ENCODE results near the gene TLE7.

Gene TLE7

GRCh38 chr16:71474864-71475263 lies 33.0 kb upstream of the TLE7 start:
- no peak overlapping the region for H2AFZ ChIP-seq (ENCODE audit: low read depth, low read length, severe bottlenecking)
- no peak overlapping the region for H3K4me3 ChIP-seq (ENCODE audit: insufficient read depth, low read length, poor library complexity, severe bottlenecking)
- no peak overlapping the region for H3K9ac ChIP-seq (ENCODE audit: low read length)
- TF ChIP-seq CTCF (IDR thresholded peaks at IDR 0.05; ENCODE audit: insufficient read depth, low read length, poor library complexity, severe bottlenecking), result no peak
- TF ChIP-seq EZH2phosphoT487 (conservative IDR thresholded peaks at IDR 0.05; ENCODE audit: low read length), result no peak
- no peaks in the 10 kb centered on the region for H3K9me2 ChIP-seq (replicated peaks; ENCODE audit: insufficient read depth, low read length)
- H3K27ac ChIP-seq (ENCODE audit: low read depth, low read length), result no peak overlapping the region
- no peaks in the 10 kb centered on the region for H3K79me2 ChIP-seq (ENCODE audit: insufficient read depth, low read length)
- no peak overlapping the region for H3K4me2 ChIP-seq (ENCODE audit: low read depth, low read length, poor library complexity, severe bottlenecking)
- no peaks in the 10 kb centered on the region for H3K27me3 ChIP-seq (ENCODE audit: low read length)
- H3F3A ChIP-seq (ENCODE audit: insufficient read depth), result no peaks in the 10 kb centered on the region
- H4K20me1 ChIP-seq (ENCODE audit: low read depth, low read length), result no peaks in the 10 kb centered on the region
- no peaks in the 10 kb centered on the region for H3K36me3 ChIP-seq (ENCODE audit: low read length)
- H3K9me3 ChIP-seq (ENCODE audit: insufficient read depth, low read length), result no peaks in the 10 kb centered on the region

DNA sequence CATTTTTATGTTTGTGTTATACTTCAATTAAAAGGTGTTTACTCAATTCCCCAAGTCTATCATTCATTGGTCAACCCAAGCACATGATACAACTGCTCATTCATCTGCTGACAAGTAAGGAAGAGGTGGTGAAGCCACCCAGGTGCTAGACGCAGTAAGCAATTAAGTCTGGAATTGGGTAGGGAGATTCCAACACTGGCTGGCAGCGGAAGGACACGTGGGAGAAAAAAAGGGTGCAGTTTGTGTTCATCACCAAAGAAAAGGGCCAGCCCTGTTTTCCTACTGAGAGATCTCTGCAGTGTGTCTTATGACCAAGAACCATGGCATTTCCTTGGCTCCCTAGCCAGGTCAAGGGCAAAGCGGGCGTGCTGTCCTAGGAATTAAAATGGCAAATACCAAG lies 32.0 kb upstream of the TLE7 start:
- Histone ChIP-seq H3K36me3 (ENCODE audit: low read length) (no peaks in the 10 kb centered on the region), H2AFZ (ENCODE audit: low read depth, low read length, severe bottlenecking) (no peak overlapping the region), H4K20me1 (ENCODE audit: low read depth, low read length) (no peaks in the 10 kb centered on the region), H3K27ac (ENCODE audit: low read depth, low read length) (no peak overlapping the region), H3K9ac (ENCODE audit: low read length) (no peak overlapping the region), H3K79me2 (ENCODE audit: insufficient read depth, low read length) (no peaks in the 10 kb centered on the region), H3K4me3 (ENCODE audit: insufficient read depth, low read length, poor library complexity, severe bottlenecking) (no peak overlapping the region), H3K4me2 (ENCODE audit: low read depth, low read length, poor library complexity, severe bottlenecking) (no peak overlapping the region), H3K27me3 (ENCODE audit: low read length) (no peaks in the 10 kb centered on the region), H3K9me3 (ENCODE audit: insufficient read depth, low read length) (no peaks in the 10 kb centered on the region), H3K9me2 (replicated peaks; ENCODE audit: insufficient read depth, low read length) (no peaks in the 10 kb centered on the region), H3F3A (ENCODE audit: insufficient read depth) (no peaks in the 10 kb centered on the region)
- no peak for TF ChIP-seq EZH2phosphoT487 (conservative IDR thresholded peaks at IDR 0.05; ENCODE audit: low read length)
- TF ChIP-seq CTCF (IDR thresholded peaks at IDR 0.05; ENCODE audit: insufficient read depth, low read length, poor library complexity, severe bottlenecking), result no peak

DNA sequence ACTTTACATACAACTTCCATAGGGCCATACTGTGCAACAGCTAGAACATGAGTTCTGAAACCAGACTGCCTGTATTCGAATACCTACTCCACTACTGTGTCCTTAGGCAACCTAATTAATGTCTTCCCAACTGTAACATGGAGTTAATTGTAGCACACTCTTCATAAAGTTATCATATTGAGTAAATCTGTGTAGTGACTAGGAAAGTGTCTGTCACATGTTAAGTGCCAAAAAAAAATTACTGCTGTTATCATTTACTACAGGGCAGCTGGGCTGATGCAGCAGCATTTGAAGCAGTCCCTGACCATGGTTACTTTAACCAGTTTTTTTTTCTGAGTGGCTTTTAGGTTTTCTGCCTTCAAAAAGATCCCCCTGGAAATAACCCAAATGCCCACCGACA lies 31.1 kb upstream of the TLE7 start:
- no peaks in the 10 kb centered on the region for H3K36me3 ChIP-seq (ENCODE audit: low read length)
- no peak overlapping the region for H3K27ac ChIP-seq (ENCODE audit: low read depth, low read length)
- no peak overlapping the region for H3K4me2 ChIP-seq (ENCODE audit: low read depth, low read length, poor library complexity, severe bottlenecking)
- no peaks in the 10 kb centered on the region for H3F3A ChIP-seq (ENCODE audit: insufficient read depth)
- H2AFZ ChIP-seq (ENCODE audit: low read depth, low read length, severe bottlenecking), result no peak overlapping the region
- H3K9me2 ChIP-seq (replicated peaks; ENCODE audit: insufficient read depth, low read length), result no peaks in the 10 kb centered on the region
- no peaks in the 10 kb centered on the region for H3K79me2 ChIP-seq (ENCODE audit: insufficient read depth, low read length)
- H3K27me3 ChIP-seq (ENCODE audit: low read length), result no peaks in the 10 kb centered on the region
- TF ChIP-seq CTCF (IDR thresholded peaks at IDR 0.05; ENCODE audit: insufficient read depth, low read length, poor library complexity, severe bottlenecking) (no peak), EZH2phosphoT487 (conservative IDR thresholded peaks at IDR 0.05; ENCODE audit: low read length) (no peak)
- no peaks in the 10 kb centered on the region for H3K9me3 ChIP-seq (ENCODE audit: insufficient read depth, low read length)
- H4K20me1 ChIP-seq (ENCODE audit: low read depth, low read length), result no peaks in the 10 kb centered on the region
- no peak overlapping the region for H3K9ac ChIP-seq (ENCODE audit: low read length)
- no peak overlapping the region for H3K4me3 ChIP-seq (ENCODE audit: insufficient read depth, low read length, poor library complexity, severe bottlenecking)

DNA sequence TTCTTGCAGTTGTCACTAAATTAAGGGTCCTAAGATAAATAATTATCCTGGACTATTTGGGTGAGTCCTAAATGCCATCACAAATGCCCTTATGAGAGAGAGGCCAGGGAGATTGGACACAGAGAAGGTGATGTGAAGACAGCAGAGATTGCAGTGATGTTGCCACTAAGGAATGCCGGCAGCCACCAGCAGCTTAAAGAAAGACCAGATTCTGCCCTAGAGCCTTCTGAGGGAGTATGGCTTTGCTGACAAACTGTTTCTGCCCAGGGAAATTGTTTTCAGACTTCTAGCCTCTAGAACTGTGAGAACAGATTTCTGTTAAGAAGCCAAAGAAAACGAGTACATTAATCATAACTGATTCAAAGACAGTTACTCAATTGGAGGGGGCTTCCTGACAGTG lies 30.2 kb upstream of the TLE7 start:
- Histone ChIP-seq H4K20me1 (ENCODE audit: low read depth, low read length) (no peaks in the 10 kb centered on the region), H3K9me2 (replicated peaks; ENCODE audit: insufficient read depth, low read length) (no peaks in the 10 kb centered on the region), H3K9me3 (ENCODE audit: insufficient read depth, low read length) (no peaks in the 10 kb centered on the region), H3K4me2 (ENCODE audit: low read depth, low read length, poor library complexity, severe bottlenecking) (no peak overlapping the region), H3K36me3 (ENCODE audit: low read length) (no peaks in the 10 kb centered on the region), H3K9ac (ENCODE audit: low read length) (no peak overlapping the region), H2AFZ (ENCODE audit: low read depth, low read length, severe bottlenecking) (no peak overlapping the region), H3F3A (ENCODE audit: insufficient read depth) (no peaks in the 10 kb centered on the region), H3K27ac (ENCODE audit: low read depth, low read length) (no peak overlapping the region), H3K27me3 (ENCODE audit: low read length) (no peaks in the 10 kb centered on the region), H3K4me3 (ENCODE audit: insufficient read depth, low read length, poor library complexity, severe bottlenecking) (no peak overlapping the region), H3K79me2 (ENCODE audit: insufficient read depth, low read length) (no peaks in the 10 kb centered on the region)
- TF ChIP-seq CTCF (IDR thresholded peaks at IDR 0.05; ENCODE audit: insufficient read depth, low read length, poor library complexity, severe bottlenecking) (no peak), EZH2phosphoT487 (conservative IDR thresholded peaks at IDR 0.05; ENCODE audit: low read length) (no peak)

Measured in SU-DHL-6 (cell line).